H1 (cell line): ENCODE results near the gene RBCK1. TPM values are rescaled to one million over a fixed set of nuclear protein-coding genes. Genes with fewer than 3 reads are reported as not detected.

ENCODE experiments used
- CTCF ChIA-PET: fragments of 300-600 bp; sonication (Branson Sonifier 250); formaldehyde crosslinking; loops from one replicate; lab custom pipeline; 2021; ENCODE audit not compliant: partially characterized antibody; lab: Charles Lee
- POLR2A ChIA-PET: fragments of 300-600 bp; sonication (Branson Sonifier 250); formaldehyde crosslinking; loops from one replicate; lab custom pipeline; 2021; ENCODE audit warnings: inconsistent platforms; ENCODE audit not compliant: partially characterized antibody; lab: Charles Lee
- DNase-seq, 2 experiments: peaks; one replicate each; pipeline versions ENCODE4 v3.0.0 to v3.0.0-alpha.2; 2010 to 2022; ENCODE audit warnings: low spot score in 2 of 2, low read depth in 1 of 2, mixed read lengths in 1 of 2
- FAIRE-seq: peaks from 2 replicates; lab custom pipeline; 2011; peaks lifted over from hg19 to GRCh38; lab: Jason Lieb, UNC
- H2AFZ ChIP-seq: 2 replicates; pipeline ENCODE4 v1.8.1; 2012; ENCODE audit warnings: low read length, inconsistent platforms
- H2AK5ac ChIP-seq: 2 replicates; pipeline ENCODE4 v1.6.1; 2013; ENCODE audit warnings: low read depth, low read length
- H2BK120ac ChIP-seq: replicated peaks from 2 replicates; pipeline ENCODE3; 2013; ENCODE audit warnings: low read depth, low read length, inconsistent platforms
- H2BK12ac ChIP-seq: 2 replicates; pipeline ENCODE4 v1.6.1; 2013; ENCODE audit warnings: low read depth, low read length
- H2BK15ac ChIP-seq: 2 replicates; pipeline ENCODE4 v1.6.1; 2013; ENCODE audit warnings: low read length
- H2BK20ac ChIP-seq: 2 replicates; pipeline ENCODE4 v1.6.1; 2013; ENCODE audit warnings: low read length
- H2BK5ac ChIP-seq: 2 replicates; pipeline ENCODE4 v1.6.1; 2013; ENCODE audit warnings: low read depth, low read length
- H3K14ac ChIP-seq: 2 replicates; pipeline ENCODE4 v1.6.1; 2013; ENCODE audit warnings: inconsistent platforms; ENCODE audit not compliant: insufficient read length
- H3K18ac ChIP-seq: 2 replicates; pipeline ENCODE4 v1.6.1; 2013; ENCODE audit warnings: low read length; ENCODE audit errors: extremely low read depth
- H3K23ac ChIP-seq: 2 replicates; pipeline ENCODE4 v1.6.1; 2013; ENCODE audit warnings: inconsistent platforms; ENCODE audit not compliant: insufficient read length
- H3K23me2 ChIP-seq: 2 replicates; pipeline ENCODE4 v1.6.1; 2013; ENCODE audit warnings: low read depth, low read length
- H3K27ac ChIP-seq: 2 replicates; pipeline ENCODE4 v1.6.1; 2011; ENCODE audit warnings: low read depth, low read length, inconsistent platforms
- H3K27me3 ChIP-seq, 4 experiments: replicated peaks in 1 of 4; 1 replicate in 1 of 4; 2 replicates in 3 of 4; pipeline versions ENCODE4 v1.6.1 to v1.8.1; 2011 to 2013; ENCODE audit warnings: low read length in 3 of 4, mild to moderate bottlenecking in 3 of 4, inconsistent platforms in 2 of 4, mixed read lengths in 2 of 4, moderate library complexity in 1 of 4; ENCODE audit not compliant: control insufficient read depth in 3 of 4, insufficient read depth in 3 of 4; ENCODE audit errors: extremely low read depth in 1 of 4
- H3K36me3 ChIP-seq, 4 experiments: 2 replicates each; pipeline versions ENCODE4 v1.6.1 to v1.8.1; 2011 to 2013; ENCODE audit warnings: mild to moderate bottlenecking in 4 of 4, low read length in 3 of 4, moderate library complexity in 2 of 4, control low read depth in 1 of 4, inconsistent platforms in 1 of 4; ENCODE audit not compliant: insufficient read depth in 4 of 4, control insufficient read depth in 2 of 4
- H3K4ac ChIP-seq: replicated peaks from 2 replicates; pipeline ENCODE3; 2013; ENCODE audit warnings: low read length, low read depth, mixed read lengths, inconsistent platforms; ENCODE audit not compliant: insufficient read length
- H3K4me1 ChIP-seq, 4 experiments: replicated peaks in 1 of 4; 1 replicate in 1 of 4; 2 replicates in 3 of 4; pipeline versions ENCODE4 v1.6.1 to v1.8.1; 2011 to 2013; ENCODE audit warnings: low read length in 3 of 4, inconsistent platforms in 2 of 4, mixed read lengths in 1 of 4; ENCODE audit not compliant: insufficient read depth in 4 of 4, control insufficient read depth in 3 of 4
- H3K4me2 ChIP-seq, 2 experiments: 2 replicates each; pipeline versions ENCODE4 v1.6.1 to v1.8.1; 2011 to 2013; ENCODE audit warnings: low read depth in 2 of 2, low read length in 2 of 2, control low read depth in 1 of 2, inconsistent platforms in 1 of 2, mild to moderate bottlenecking in 1 of 2; ENCODE audit not compliant: insufficient read depth in 1 of 2
- H3K4me3 ChIP-seq, 4 experiments: fragments of 200-600, 300-600 bp in 1 of 4; sonication (generic), shearing (Covaris generic), sonication (Bioruptor Twin) in 1 of 4; 2 replicates each; pipeline versions ENCODE4 v1.5.1 to v1.8.1; 2011 to 2016; ENCODE audit warnings: low read length in 4 of 4, low read depth in 3 of 4, control low read depth in 2 of 4, inconsistent platforms in 2 of 4, mild to moderate bottlenecking in 2 of 4, mixed read lengths in 1 of 4, moderate library complexity in 1 of 4; ENCODE audit not compliant: insufficient read depth in 2 of 4; ENCODE audit errors: extremely low read depth in 1 of 4
- H3K56ac ChIP-seq: replicated peaks from 2 replicates; pipeline ENCODE3; 2013; ENCODE audit warnings: low read depth, mild to moderate bottlenecking, mixed read lengths, low read length, inconsistent platforms; ENCODE audit not compliant: insufficient read length
- H3K79me1 ChIP-seq: 2 replicates; pipeline ENCODE4 v1.6.1; 2013; ENCODE audit warnings: low read depth, low read length, control low read depth
- H3K79me2 ChIP-seq, 2 experiments: 2 replicates each; pipeline versions ENCODE4 v1.6.1 to v1.8.1; 2012 to 2013; ENCODE audit warnings: low read length in 2 of 2, mild to moderate bottlenecking in 2 of 2, inconsistent platforms in 1 of 2; ENCODE audit not compliant: insufficient read depth in 2 of 2, control insufficient read depth in 1 of 2
- H3K9ac ChIP-seq, 4 experiments: replicated peaks in 1 of 4; 1 replicate in 1 of 4; 2 replicates in 3 of 4; pipeline versions ENCODE4 v1.6.1 to v1.8.1; 2011 to 2013; ENCODE audit warnings: low read depth in 3 of 4, low read length in 3 of 4, control low read depth in 2 of 4, mild to moderate bottlenecking in 2 of 4, moderate library complexity in 2 of 4, inconsistent platforms in 1 of 4; ENCODE audit errors: extremely low read depth in 1 of 4
- H3K9me3 ChIP-seq, 2 experiments: 2 replicates each; pipeline versions ENCODE4 v1.6.1 to v1.8.1; 2012 to 2013; ENCODE audit warnings: mild to moderate bottlenecking in 2 of 2, moderate library complexity in 2 of 2, control low read depth in 1 of 2, inconsistent platforms in 1 of 2, low read depth in 1 of 2, low read length in 1 of 2, mixed read lengths in 1 of 2; ENCODE audit not compliant: insufficient read depth in 2 of 2
- H4K20me1 ChIP-seq, 2 experiments: replicated peaks in 1 of 2; 2 replicates each; pipeline versions ENCODE3 to v1.8.1; 2011 to 2013; ENCODE audit warnings: inconsistent platforms in 2 of 2, low read length in 2 of 2, mild to moderate bottlenecking in 1 of 2; ENCODE audit not compliant: insufficient read depth in 2 of 2, control insufficient read depth in 1 of 2
- H4K5ac ChIP-seq: 2 replicates; pipeline ENCODE4 v1.6.1; 2013; ENCODE audit warnings: low read length, low read depth, mixed read lengths, inconsistent platforms; ENCODE audit not compliant: insufficient read length
- H4K8ac ChIP-seq: 2 replicates; pipeline ENCODE4 v1.8.0; 2013; ENCODE audit warnings: mild to moderate bottlenecking, moderate library complexity, low read length, inconsistent platforms; ENCODE audit not compliant: insufficient read depth; ENCODE audit errors: extremely low read depth
- H4K91ac ChIP-seq: replicated peaks from 2 replicates; pipeline ENCODE3; 2013; ENCODE audit warnings: low read length, mixed read lengths, inconsistent platforms; ENCODE audit not compliant: insufficient read length
- CREB1 ChIP-seq: IDR thresholded peaks from 2 replicates; pipeline ENCODE4 v1.6.1; 2012; ENCODE audit warnings: inconsistent platforms
- GTF2F1 ChIP-seq: IDR thresholded peaks from 2 replicates; pipeline ENCODE4 v1.6.1; 2012; ENCODE audit warnings: low read depth, low read length, improper control_type of control experiment, borderline replicate concordance
- KDM1A ChIP-seq: fragments of 200-600, 300-600 bp; sonication (generic); IDR thresholded peaks from 2 replicates; pipeline ENCODE4 v1.7.1; 2016; ENCODE audit warnings: mild to moderate bottlenecking, low read length, borderline replicate concordance
- KDM4A ChIP-seq: IDR thresholded peaks from one replicate; pipeline ENCODE4 v1.7.1; 2012; ENCODE audit warnings: low read depth, mild to moderate bottlenecking, moderate library complexity, low read length, inconsistent platforms; ENCODE audit not compliant: severe bottlenecking
- NRF1 ChIP-seq: IDR thresholded peaks from 2 replicates; pipeline ENCODE4 v1.6.1; 2011; ENCODE audit warnings: mild to moderate bottlenecking, low read depth, low read length, improper control_type of control experiment
- PHF8 ChIP-seq: fragments of 200-600 bp; sonication (generic); conservative IDR thresholded peaks from 2 replicates; pipeline ENCODE4 v1.7.1; 2012; ENCODE audit warnings: low read depth, mild to moderate bottlenecking, inconsistent platforms, low read length, moderate library complexity
- RNF2 ChIP-seq: fragments of 200-900, 300-1000 bp; sonication (generic); IDR thresholded peaks from 2 replicates; pipeline ENCODE4 v1.7.1; 2016; ENCODE audit warnings: borderline replicate concordance, low read depth, mild to moderate bottlenecking, antibody characterized with exemption, low read length; ENCODE audit not compliant: poor library complexity, severe bottlenecking; ENCODE audit errors: missing control alignments
- ZNF274 ChIP-seq: IDR thresholded peaks from 2 replicates; pipeline ENCODE4 v1.7.0; 2012; ENCODE audit warnings: low read length, borderline replicate concordance; ENCODE audit errors: extremely low read depth
- WGBS, 2 experiments: shearing (Covaris generic) in 1 of 2; methylation state at CpG; one replicate each; pipeline versions ENCODE4 v1.1.6 to v1.1.7; 2013 to 2015; ENCODE audit warnings: low lambda C conversion rate in 2 of 2, mixed read lengths in 2 of 2, inconsistent platforms in 1 of 2, low coverage in 1 of 2, missing lambda C conversion rate in 1 of 2; ENCODE audit not compliant: insufficient replicate concordance in 2 of 2, insufficient coverage in 1 of 2, insufficient read length in 1 of 2; ENCODE audit errors: extremely low coverage in 1 of 2, missing lambda C conversion rate in 1 of 2; 5-methylcytosine and 5-hydroxymethylcytosine counted together
- polyA plus RNA-seq, 7 experiments: library from polyadenylated mRNA; depleted of rRNA in 3 of 7; stranded (reverse) in 5 of 7; unstranded in 2 of 7; fragments of >200 nt in 5 of 7; fragments of 200-250 nt in 2 of 7; gene quantifications; 1 replicate in 5 of 7; 2 replicates in 1 of 7; 4 replicates in 1 of 7; pipeline versions ENCODE4 v1.2.1 to v1.2.3, GENCODE V29; 2011 to 2013; ENCODE audit warnings: missing spikeins in 2 of 7, mixed read lengths in 2 of 7
- total RNA-seq: library from RNA; stranded (reverse); fragmentation: NEBNext Ultra II Directional; extraction: Animal tissue kit (Norgen Biotek cat#: 25700); gene quantifications from 2 replicates; pipeline ENCODE4 v1.2.1, GENCODE V29; 2021

The RBCK1 gene
- total and polyA plus RNA-seq, 2 of the 8 experiments (the other 6 are each of a cell fraction or from before 2014, with no cell fraction given): 43.1 to 54.7 TPM

DNA sequence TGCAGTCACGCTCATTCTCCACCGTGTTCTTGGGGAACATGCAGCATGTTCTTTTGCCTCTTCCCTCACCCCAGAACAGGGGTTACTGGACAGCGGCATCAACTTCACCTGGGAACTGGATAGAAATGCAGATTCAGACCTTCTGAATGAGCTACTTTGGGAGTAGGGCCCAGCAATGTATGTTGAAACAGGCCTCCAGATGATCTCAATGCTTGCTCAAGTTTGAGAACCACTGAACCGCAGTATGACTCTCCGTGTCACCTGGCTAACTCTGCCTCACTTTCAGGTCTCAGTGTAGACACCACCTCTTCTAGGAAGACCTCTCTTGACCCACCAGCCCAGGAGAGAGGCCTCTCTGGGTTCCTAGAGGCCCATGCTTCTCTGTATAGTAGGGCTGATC is 22.7 kb upstream of the RBCK1 start:
- H4K5ac ChIP-seq: no peak overlapping the region
- no peak overlapping the region for H4K8ac ChIP-seq
- H3K79me1 ChIP-seq: no peaks in the 10 kb centered on the region; the same call in 1 of the 2 replicates
- ChIA-PET CTCF (interaction anchor here (0.7 to 4.3 kb wide), 4 partner anchors 12 to 816 kb away, joined by 3 to 18 read pairs (median 7); no protein-coding TSS in a partner anchor), POLR2A (interaction anchor here (0.6 to 15.2 kb wide), 6 partner anchors 8 to 107 kb away, joined by 3 to 263 read pairs (median 6); no protein-coding TSS in a partner anchor)
- TF ChIP-seq CREB1: no peak
- no peak for TF ChIP-seq NRF1
- no peak for TF ChIP-seq GTF2F1
- no peak for TF ChIP-seq RNF2
- no peak for TF ChIP-seq KDM1A
- TF ChIP-seq KDM4A: no peak
- no peak for TF ChIP-seq ZNF274
- TF ChIP-seq PHF8: no peak
- no peak overlapping the region for H3K4me3 ChIP-seq
- H2BK12ac ChIP-seq: no peak overlapping the region
- WGBS, 2 experiments: 96% methylated on average over 5 of the region's 5 CpGs; no CpG with 5 or more reads in 1 of the 2 experiments
- no peak overlapping the region for H2BK15ac ChIP-seq
- peaks cover 7% of the 10 kb centered on the region; the same call in 1 of the 2 replicates for H3K23me2 ChIP-seq
- H3K79me2 ChIP-seq: peaks cover 0 to 3% of the 10 kb centered on the region in 2 experiments; a peak in 1 of 4 replicates
- H4K20me1 ChIP-seq: peaks cover 6 to 9% of the 10 kb centered on the region in 2 experiments
- H3K27me3 ChIP-seq: peaks cover 0 to 15% (median 8%) of the 10 kb centered on the region in 4 experiments; a peak in 5 of 7 replicates
- no peak overlapping the region for H2AFZ ChIP-seq
- no peak overlapping the region for H2BK5ac ChIP-seq
- no peak for FAIRE-seq
- H2BK20ac ChIP-seq: no peak overlapping the region
- no peak overlapping the region for H3K23ac ChIP-seq
- no peak for DNase-seq
- H3K9me3 ChIP-seq: no peaks in the 10 kb centered on the region
- no peak overlapping the region for H3K56ac ChIP-seq
- H3K9ac ChIP-seq: no peak overlapping the region
- H3K36me3 ChIP-seq: peaks cover 0 to 17% (median 2%) of the 10 kb centered on the region in 4 experiments; a peak in 3 of 8 replicates
- no peak overlapping the region for H2AK5ac ChIP-seq
- no peak overlapping the region for H4K91ac ChIP-seq
- H3K27ac ChIP-seq: no peak overlapping the region
- no peak overlapping the region for H2BK120ac ChIP-seq
- no peak overlapping the region for H3K14ac ChIP-seq
- no peak overlapping the region for H3K4me2 ChIP-seq
- H3K4me1 ChIP-seq: peaks cover 0 to 7% (median 1%) of the 10 kb centered on the region in 4 experiments; a peak in 3 of 7 replicates
- H3K18ac ChIP-seq: no peak overlapping the region
- H3K4ac ChIP-seq: no peak overlapping the region
